ENCODE measurements around the gene WFDC8. TPM values are rescaled to one million over a fixed set of nuclear protein-coding genes. Genes with fewer than 3 reads are reported as not detected.

WFDC8 gene
- total RNA-seq, 4 donors from 2014 or later, result not detected

GRCh38 chr20:45545754-45546453, 33.2 kb downstream of the WFDC8 start:
- TF ChIP-seq CTCF (IDR thresholded peaks at IDR 0.05) (peak in 2 of 4 experiments; percentile 27 to 36), EP300 (IDR thresholded peaks at IDR 0.05) (no peak)

GRCh38 chr20:45545351-45545750, 33.7 kb downstream of the WFDC8 start:
- H3K36me3 ChIP-seq, result no peaks in the 10 kb centered on the region
- TF ChIP-seq EP300 (IDR thresholded peaks at IDR 0.05) (no peak), POLR2A (IDR thresholded peaks at IDR 0.05) (no peak), CTCF (IDR thresholded peaks at IDR 0.05) (no peak), POLR2AphosphoS5 (IDR thresholded peaks at IDR 0.05) (no peak)
- 60 to 85% methylated on average over 1 to 3 of the region's 3 CpGs for WGBS, 2 donors (ENCODE audit: low coverage in 1 of 2)
- H3K27me3 ChIP-seq, result peaks cover 8% of the 10 kb centered on the region
- no peak overlapping the region for H3K4me3 ChIP-seq
- ATAC-seq, result no peak
- no peaks in the 10 kb centered on the region for H3K9me3 ChIP-seq
- H3K4me1 ChIP-seq, result no peaks in the 10 kb centered on the region
- H3K27ac ChIP-seq, result no peak overlapping the region

More at GRCh38 chr20:45545754-45546453, 33.2 kb downstream of the WFDC8 start:
- no peak overlapping the region for H3K4me3 ChIP-seq
- H3K9me3 ChIP-seq, result no peaks in the 10 kb centered on the region
- H3K27ac ChIP-seq, result no peak overlapping the region
- no peaks in the 10 kb centered on the region for H3K4me1 ChIP-seq
- 7 to 12% methylated on average over 3 to 5 of the region's 5 CpGs for WGBS, 2 donors (ENCODE audit: low coverage in 1 of 2)
- H3K36me3 ChIP-seq, result no peaks in the 10 kb centered on the region
- ATAC-seq, result peak; percentile 39
- H3K27me3 ChIP-seq, result peaks cover 3% of the 10 kb centered on the region

- peaks cover 47% of the 10 kb centered on the region for H3K27me3 ChIP-seq
- TF ChIP-seq CTCF (IDR thresholded peaks at IDR 0.05) (no peak), POLR2AphosphoS5 (IDR thresholded peaks at IDR 0.05) (no peak), EP300 (IDR thresholded peaks at IDR 0.05) (no peak), POLR2A (IDR thresholded peaks at IDR 0.05) (no peak)
- no CpG with 5 or more reads among the region's 2 CpGs for WGBS, 2 donors (ENCODE audit: low coverage in 1 of 2)
- H3K9me3 ChIP-seq, result no peaks in the 10 kb centered on the region
- H3K4me3 ChIP-seq, result no peak within 1 kb of the TSS
- H3K27ac ChIP-seq, result no peak within 1 kb of the TSS
- no peaks in the 10 kb centered on the region for H3K36me3 ChIP-seq
- ATAC-seq, result no peak
- H3K4me1 ChIP-seq, result no peaks in the 10 kb centered on the region
Measured at GRCh38 chr20:45539382-45539781, 39.7 kb downstream of the WFDC8 start, which contains the start of gene WFDC6. WFDC6 (minus strand) TSS chr20:45539482; CDS start chr20:45539407, 75 bp downstream.

- no peak for ATAC-seq
- Histone ChIP-seq H3K9me3 (no peaks in the 10 kb centered on the region), H3K4me1 (no peaks in the 10 kb centered on the region), H3K36me3 (no peaks in the 10 kb centered on the region), H3K27me3 (peaks cover 47% of the 10 kb centered on the region), H3K27ac (no peak overlapping the region), H3K4me3 (no peak overlapping the region)
- TF ChIP-seq CTCF (IDR thresholded peaks at IDR 0.05), result no peak
- no peak for TF ChIP-seq POLR2AphosphoS5 (IDR thresholded peaks at IDR 0.05)
- no peak for TF ChIP-seq POLR2A (IDR thresholded peaks at IDR 0.05)
- WGBS, 2 donors (ENCODE audit: low coverage in 1 of 2), result 33 to 40% methylated on average over 1 to 2 of the region's 7 CpGs
Measured at GRCh38 chr20:45538209-45538799, 40.8 kb downstream of the WFDC8 start.

- TF ChIP-seq POLR2A (IDR thresholded peaks at IDR 0.05) (no peak), CTCF (IDR thresholded peaks at IDR 0.05) (no peak), EP300 (IDR thresholded peaks at IDR 0.05) (no peak), POLR2AphosphoS5 (IDR thresholded peaks at IDR 0.05) (no peak)
- no peak for ATAC-seq
Measured at GRCh38 chr20:45527294-45527693, 51.8 kb downstream of the WFDC8 start.

More at GRCh38 chr20:45527294-45527693, 51.8 kb downstream of the WFDC8 start:
- WGBS, 2 donors (ENCODE audit: low coverage in 1 of 2), result 64 to 69% methylated on average over 4 of the region's 4 CpGs
- H3K36me3 ChIP-seq, result no peaks in the 10 kb centered on the region
- H3K9me3 ChIP-seq, result no peaks in the 10 kb centered on the region
- H3K27ac ChIP-seq, result no peak overlapping the region
- H3K4me3 ChIP-seq, result no peak overlapping the region
- no peaks in the 10 kb centered on the region for H3K4me1 ChIP-seq
- peaks cover 33% of the 10 kb centered on the region for H3K27me3 ChIP-seq

Data from gastroesophageal sphincter (tissue), 4 donors.